ENCODE data around the gene NGDN. TPM values are rescaled to one million over a fixed set of nuclear protein-coding genes. Genes with fewer than 3 reads are reported as not detected.

Gene NGDN
- polyA plus RNA-seq, 1 of the 3 experiments (the other 2 are of a cell fraction) = 64.3 TPM

GRCh38 chr14:23514644-23514957, 45.1 kb downstream of the NGDN start:
- DNase-seq = no peak
- no peak overlapping the region for H3K9ac ChIP-seq
- no peaks in the 10 kb centered on the region for H3F3A ChIP-seq (replicated peaks; ENCODE audit: insufficient read depth)
- no peak for TF ChIP-seq TAF1 (IDR thresholded peaks at IDR 0.05; ENCODE audit: borderline replicate concordance, low read depth, low read length)
- TF ChIP-seq ZBTB33 (IDR thresholded peaks at IDR 0.05; ENCODE audit: borderline replicate concordance, low read depth) = no peak
- TF ChIP-seq MAX (IDR thresholded peaks at IDR 0.05; ENCODE audit: low read depth) = no peak
- no peak for TF ChIP-seq POLR2AphosphoS5 (IDR thresholded peaks at IDR 0.05; ENCODE audit: low read depth, low read length)
- TF ChIP-seq FOXJ3 (CRISPR knock-in tag; IDR thresholded peaks at IDR 0.05) = no peak
- TF ChIP-seq MEF2A (IDR thresholded peaks at IDR 0.05; ENCODE audit: borderline replicate concordance, low read depth) = no peak
- no peak for TF ChIP-seq TCF12 (IDR thresholded peaks at IDR 0.05)
- TF ChIP-seq NRF1 (IDR thresholded peaks at IDR 0.05; ENCODE audit: low read depth, low read length) = no peak
- TF ChIP-seq EZH2phosphoT487 (IDR thresholded peaks at IDR 0.05; ENCODE audit: borderline replicate concordance, low read depth) = no peak
- no peak for TF ChIP-seq USF2 (IDR thresholded peaks at IDR 0.05; ENCODE audit: borderline replicate concordance, low read depth, low read length)
- no peak for TF ChIP-seq FOSL2 (IDR thresholded peaks at IDR 0.05; ENCODE audit: borderline replicate concordance, low read depth)
- no peak for TF ChIP-seq IRF3 (IDR thresholded peaks at IDR 0.05; ENCODE audit: low read depth, low read length)
- TF ChIP-seq GABPA (IDR thresholded peaks at IDR 0.05; ENCODE audit: low read depth) = no peak
- TF ChIP-seq FOXM1 (IDR thresholded peaks at IDR 0.05; ENCODE audit: low read depth) = no peak
- TF ChIP-seq RCOR1 (IDR thresholded peaks at IDR 0.05; ENCODE audit: low read length) = no peak
- no peak for TF ChIP-seq RFX5 (IDR thresholded peaks at IDR 0.05; ENCODE audit: low read length)
- no peak for TF ChIP-seq RXRA (IDR thresholded peaks at IDR 0.05; ENCODE audit: borderline replicate concordance, low read depth)
- no peak for TF ChIP-seq TEAD4 (IDR thresholded peaks at IDR 0.05; ENCODE audit: borderline replicate concordance, insufficient read depth)
- TF ChIP-seq GATA2 (CRISPR knock-in tag; IDR thresholded peaks at IDR 0.05) = no peak
- H3K9me2 ChIP-seq = no peaks in the 10 kb centered on the region
- H3K4me3 ChIP-seq (ENCODE audit: low read depth in 2 of 2, low read length in 1 of 2) = no peak overlapping the region
- ChIA-PET CTCF (interaction anchor here (1.0 to 1.5 kb wide), 4 partner anchors 9 to 45 kb away, joined by 3 read pairs; no protein-coding TSS in a partner anchor), POLR2A (no interaction called here)
- WGBS (ENCODE audit: low lambda C conversion rate) = 62% methylated on average over 3 of the region's 3 CpGs
- H3K27me3 ChIP-seq (ENCODE audit: insufficient read depth) = no peaks in the 10 kb centered on the region
- H4K20me1 ChIP-seq (ENCODE audit: insufficient read depth) = no peaks in the 10 kb centered on the region
- H3K79me2 ChIP-seq (ENCODE audit: insufficient read depth) = no peaks in the 10 kb centered on the region
- peaks cover 0 to 34% of the 10 kb centered on the region in 2 experiments; a peak in 1 of 4 replicates for H3K4me1 ChIP-seq (ENCODE audit: control insufficient read depth in 1 of 2, insufficient read depth in 2 of 2, low read depth in 1 of 2, low read length in 1 of 2)
- H2AFZ ChIP-seq (ENCODE audit: low read depth) = no peak overlapping the region
- H3K9me3 ChIP-seq = no peaks in the 10 kb centered on the region
- no peak overlapping the region; a peak in 1 of 4 replicates for H3K27ac ChIP-seq (ENCODE audit: low read depth in 2 of 2, low read length in 1 of 2)
- H3K4me2 ChIP-seq = no peak overlapping the region
- no peaks in the 10 kb centered on the region for H3K36me3 ChIP-seq (replicated peaks in 1 of 2; ENCODE audit: control insufficient read depth in 1 of 2, insufficient read depth in 2 of 2, low read length in 1 of 2)

Data from SK-N-SH (cell line).